ENCODE results near the gene STAC3.
A peak's percentile ranks its signal among the peaks of the same experiment; 100 is the strongest.

The STAC3 gene

DNA sequence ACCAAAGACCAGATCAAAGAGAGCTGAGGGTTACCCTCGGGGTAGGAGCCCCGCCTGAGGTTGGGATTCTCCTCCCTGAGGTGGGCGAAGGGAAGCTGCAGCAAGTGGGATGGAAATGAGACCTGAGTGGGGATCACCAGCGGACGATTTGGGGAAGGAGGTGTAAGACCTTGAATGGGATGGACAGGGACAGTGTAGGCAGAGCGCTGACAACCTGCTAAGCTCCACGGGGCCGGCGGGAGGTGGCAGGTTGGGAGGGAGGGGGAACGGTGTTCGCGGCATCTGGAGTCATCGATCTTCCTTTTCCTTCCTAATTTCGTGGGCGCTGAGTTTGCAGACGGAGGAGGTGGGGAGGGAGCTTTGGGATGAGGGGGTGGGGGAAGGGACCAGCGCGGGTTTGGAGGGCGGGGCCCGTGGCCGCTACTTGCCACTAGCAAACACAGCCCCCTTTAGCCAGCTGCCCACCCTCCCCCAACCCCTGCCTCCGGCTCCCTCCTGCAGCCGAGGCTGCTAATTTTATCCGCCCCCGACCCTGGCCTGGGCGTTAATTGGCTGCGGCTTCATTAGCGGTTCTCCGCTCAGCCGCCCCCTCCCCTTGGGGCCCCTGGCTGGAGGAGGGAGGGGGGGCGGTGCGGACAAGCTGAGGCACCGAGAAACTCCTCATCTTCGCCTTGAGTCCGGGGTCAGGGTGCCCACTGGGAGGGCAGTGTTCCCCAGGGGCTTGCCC is 24.2 kb downstream of the STAC3 start:
- Histone ChIP-seq H3K9me3 (ENCODE audit: control insufficient read depth, low read length) (no peaks in the 10 kb centered on the region), H2BK5ac (ENCODE audit: low read depth, low read length, poor library complexity, severe bottlenecking) (no peak overlapping the region), H3K4me2 (ENCODE audit: low read length, poor library complexity, severe bottlenecking) (peak overlapping the region; percentile 33), H3K18ac (ENCODE audit: low read depth in 1 of 2, low read length in 2 of 2) (peak overlapping the region in 1 of 2 experiments; percentile 55), H3K27me3 (ENCODE audit: control insufficient read depth in 1 of 2, insufficient read depth in 1 of 2, low read length in 2 of 2) (peaks cover 28 to 60% of the 10 kb centered on the region in 2 experiments), H4K91ac (ENCODE audit: low read length) (peak overlapping the region; percentile 16), H3K9ac (ENCODE audit: low read length) (no peak overlapping the region), H3K14ac (ENCODE audit: low read length in 2 of 2) (no peak overlapping the region), H3K4me1 (ENCODE audit: control insufficient read depth, insufficient read depth, low read depth, low read length) (peaks cover 36% of the 10 kb centered on the region), H2BK12ac (ENCODE audit: low read length in 2 of 2) (peak overlapping the region in 1 of 2 experiments; percentile 49), H3K23ac (ENCODE audit: low read length in 2 of 2) (peak overlapping the region in 1 of 2 experiments; percentile 13), H2AFZ (ENCODE audit: low read depth, low read length) (no peak overlapping the region), H2AK5ac (ENCODE audit: low read length, severe bottlenecking) (no peak overlapping the region), H4K8ac (ENCODE audit: low read length) (peak overlapping the region; percentile 43), H3K4ac (ENCODE audit: low read depth in 1 of 2, low read length in 2 of 2) (no peak overlapping the region), H2BK15ac (ENCODE audit: low read depth, poor library complexity, severe bottlenecking) (no peak overlapping the region), H3K4me3 (ENCODE audit: insufficient read depth in 1 of 2, low read depth in 1 of 2, low read length in 2 of 2) (peak overlapping the region; percentile 32 to 58), H3K36me3 (ENCODE audit: control insufficient read depth in 1 of 2, insufficient read depth in 2 of 2, low read depth in 1 of 2, low read length in 2 of 2) (peaks cover 7 to 9% of the 10 kb centered on the region in 2 experiments), H2BK120ac (ENCODE audit: low read depth, low read length) (no peak overlapping the region), H3K27ac (ENCODE audit: low read length, poor library complexity, severe bottlenecking) (no peak overlapping the region), H3K79me1 (replicated peaks; ENCODE audit: low read length, poor library complexity, severe bottlenecking) (peaks cover 6% of the 10 kb centered on the region)
- no peak for DNase-seq
- WGBS, result 8% methylated on average over 22 of the region's 35 CpGs

DNA sequence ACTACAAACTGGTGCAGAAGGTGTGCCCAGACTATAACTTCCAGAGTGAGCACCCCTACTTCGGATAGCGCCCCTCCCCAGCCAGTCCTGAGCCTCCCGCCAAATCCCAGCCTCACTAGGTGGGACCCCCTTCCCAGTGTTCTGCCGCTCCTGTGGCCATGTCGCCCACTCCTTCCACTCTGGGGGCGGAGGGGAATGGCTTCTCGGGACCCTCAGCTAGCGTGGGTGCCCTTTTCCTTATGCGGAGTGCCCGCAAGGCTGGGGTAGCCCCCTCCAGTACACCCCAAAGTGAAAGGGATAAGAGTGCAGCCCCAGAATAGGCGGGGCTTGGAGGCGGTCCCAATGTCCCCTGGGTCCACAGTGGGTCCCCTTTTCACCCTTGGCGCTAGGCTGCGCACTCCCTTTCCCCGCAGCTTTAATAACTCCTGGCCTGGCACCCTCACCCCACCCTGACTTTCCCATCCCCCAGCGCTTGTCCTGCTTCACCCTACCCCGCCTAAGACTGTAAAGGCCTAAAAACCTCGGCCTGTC is 25.2 kb downstream of the STAC3 start:
- peaks cover 38 to 71% of the 10 kb centered on the region in 2 experiments for H3K27me3 ChIP-seq (ENCODE audit: control insufficient read depth in 1 of 2, insufficient read depth in 1 of 2, low read length in 2 of 2)
- no peak overlapping the region for H3K23ac ChIP-seq (ENCODE audit: low read length in 2 of 2)
- no peak overlapping the region for H3K18ac ChIP-seq (ENCODE audit: low read depth in 1 of 2, low read length in 2 of 2)
- H2AFZ ChIP-seq (ENCODE audit: low read depth, low read length), result no peak overlapping the region
- no peaks in the 10 kb centered on the region for H3K36me3 ChIP-seq (ENCODE audit: control insufficient read depth in 1 of 2, insufficient read depth in 2 of 2, low read depth in 1 of 2, low read length in 2 of 2)
- H3K4me3 ChIP-seq (ENCODE audit: insufficient read depth in 1 of 2, low read depth in 1 of 2, low read length in 2 of 2), result no peak overlapping the region
- no peak overlapping the region for H2BK12ac ChIP-seq (ENCODE audit: low read length in 2 of 2)
- H3K79me1 ChIP-seq (replicated peaks; ENCODE audit: low read length, poor library complexity, severe bottlenecking), result no peaks in the 10 kb centered on the region
- H4K91ac ChIP-seq (ENCODE audit: low read length), result no peak overlapping the region
- H4K8ac ChIP-seq (ENCODE audit: low read length), result no peak overlapping the region
- H3K14ac ChIP-seq (ENCODE audit: low read length in 2 of 2), result no peak overlapping the region
- H2BK120ac ChIP-seq (ENCODE audit: low read depth, low read length), result no peak overlapping the region
- no peak overlapping the region for H3K4me2 ChIP-seq (ENCODE audit: low read length, poor library complexity, severe bottlenecking)
- no peak for DNase-seq
- H2BK15ac ChIP-seq (ENCODE audit: low read depth, poor library complexity, severe bottlenecking), result peak overlapping the region; percentile 77
- no peaks in the 10 kb centered on the region for H3K9me3 ChIP-seq (ENCODE audit: control insufficient read depth, low read length)
- H2AK5ac ChIP-seq (ENCODE audit: low read length, severe bottlenecking), result no peak overlapping the region
- WGBS, result 28% methylated on average over 18 of the region's 18 CpGs
- no peak overlapping the region for H3K9ac ChIP-seq (ENCODE audit: low read length)
- H3K27ac ChIP-seq (ENCODE audit: low read length, poor library complexity, severe bottlenecking), result no peak overlapping the region
- no peak overlapping the region for H2BK5ac ChIP-seq (ENCODE audit: low read depth, low read length, poor library complexity, severe bottlenecking)
- H3K4ac ChIP-seq (ENCODE audit: low read depth in 1 of 2, low read length in 2 of 2), result peak overlapping the region in 1 of 2 experiments; percentile 24
- H3K4me1 ChIP-seq (ENCODE audit: control insufficient read depth, insufficient read depth, low read depth, low read length), result peaks cover 32% of the 10 kb centered on the region

DNA sequence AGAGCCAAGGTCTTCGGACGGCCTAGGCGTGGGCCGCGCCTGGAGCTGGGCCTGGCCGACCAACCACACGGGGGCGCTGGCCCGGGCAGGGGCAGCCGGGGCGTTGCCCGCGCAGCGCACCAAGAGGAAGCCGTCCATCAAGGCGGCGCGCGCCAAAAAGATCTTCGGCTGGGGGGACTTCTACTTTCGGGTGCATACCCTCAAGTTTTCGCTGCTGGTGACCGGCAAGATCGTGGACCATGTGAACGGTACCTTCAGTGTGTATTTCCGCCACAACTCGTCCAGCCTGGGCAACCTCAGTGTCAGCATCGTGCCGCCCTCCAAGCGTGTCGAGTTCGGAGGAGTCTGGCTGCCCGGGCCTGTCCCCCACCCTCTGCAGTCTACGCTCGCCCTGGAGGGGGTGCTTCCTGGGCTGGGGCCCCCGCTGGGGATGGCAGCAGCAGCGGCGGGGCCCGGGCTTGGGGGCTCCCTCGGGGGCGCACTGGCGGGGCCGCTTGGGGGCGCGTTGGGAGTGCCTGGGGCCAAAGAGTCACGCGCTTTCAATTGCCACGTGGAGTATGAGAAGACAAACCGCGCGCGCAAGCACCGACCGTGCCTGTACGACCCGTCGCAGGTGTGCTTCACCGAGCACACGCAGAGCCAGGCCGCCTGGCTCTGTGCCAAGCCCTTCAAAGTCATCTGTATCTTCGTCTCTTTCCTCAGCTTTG is 25.9 kb downstream of the STAC3 start:
- peaks cover 26% of the 10 kb centered on the region for H3K4me1 ChIP-seq (ENCODE audit: control insufficient read depth, insufficient read depth, low read depth, low read length)
- H3K79me1 ChIP-seq (replicated peaks; ENCODE audit: low read length, poor library complexity, severe bottlenecking), result no peaks in the 10 kb centered on the region
- H3K27ac ChIP-seq (ENCODE audit: low read length, poor library complexity, severe bottlenecking), result no peak overlapping the region
- H3K27me3 ChIP-seq (ENCODE audit: control insufficient read depth in 1 of 2, insufficient read depth in 1 of 2, low read length in 2 of 2), result peaks cover 42 to 75% of the 10 kb centered on the region in 2 experiments
- 13% methylated on average over 61 of the region's 61 CpGs for WGBS
- no peak overlapping the region for H3K4me3 ChIP-seq (ENCODE audit: insufficient read depth in 1 of 2, low read depth in 1 of 2, low read length in 2 of 2)
- no peak overlapping the region for H3K9ac ChIP-seq (ENCODE audit: low read length)
- H2AK5ac ChIP-seq (ENCODE audit: low read length, severe bottlenecking), result no peak overlapping the region
- H3K4me2 ChIP-seq (ENCODE audit: low read length, poor library complexity, severe bottlenecking), result no peak overlapping the region
- no peak overlapping the region for H2BK12ac ChIP-seq (ENCODE audit: low read length in 2 of 2)
- peak overlapping the region in 1 of 2 experiments; percentile 17 for H3K18ac ChIP-seq (ENCODE audit: low read depth in 1 of 2, low read length in 2 of 2)
- H3K4ac ChIP-seq (ENCODE audit: low read depth in 1 of 2, low read length in 2 of 2), result peak overlapping the region in 1 of 2 experiments; percentile 24
- H4K8ac ChIP-seq (ENCODE audit: low read length), result peak overlapping the region; percentile 59
- no peaks in the 10 kb centered on the region for H3K36me3 ChIP-seq (ENCODE audit: control insufficient read depth in 1 of 2, insufficient read depth in 2 of 2, low read depth in 1 of 2, low read length in 2 of 2)
- H2BK15ac ChIP-seq (ENCODE audit: low read depth, poor library complexity, severe bottlenecking), result peak overlapping the region; percentile 77
- no peak overlapping the region for H3K14ac ChIP-seq (ENCODE audit: low read length in 2 of 2)
- H3K9me3 ChIP-seq (ENCODE audit: control insufficient read depth, low read length), result no peaks in the 10 kb centered on the region
- no peak overlapping the region for H2BK120ac ChIP-seq (ENCODE audit: low read depth, low read length)
- no peak overlapping the region for H2AFZ ChIP-seq (ENCODE audit: low read depth, low read length)
- DNase-seq, result peak; percentile 38
- H3K23ac ChIP-seq (ENCODE audit: low read length in 2 of 2), result no peak overlapping the region
- H2BK5ac ChIP-seq (ENCODE audit: low read depth, low read length, poor library complexity, severe bottlenecking), result no peak overlapping the region
- H4K91ac ChIP-seq (ENCODE audit: low read length), result peak overlapping the region; percentile 61

Data from mesenchymal stem cell (in vitro differentiated cells and primary cell).